ENCODE results near the gene PBX1. TPM values are rescaled to one million over a fixed set of nuclear protein-coding genes. Genes with fewer than 3 reads are reported as not detected.

Gene PBX1
- total RNA-seq, 2 donors from 2014 or later, result 59.9 to 79.2 TPM

DNA sequence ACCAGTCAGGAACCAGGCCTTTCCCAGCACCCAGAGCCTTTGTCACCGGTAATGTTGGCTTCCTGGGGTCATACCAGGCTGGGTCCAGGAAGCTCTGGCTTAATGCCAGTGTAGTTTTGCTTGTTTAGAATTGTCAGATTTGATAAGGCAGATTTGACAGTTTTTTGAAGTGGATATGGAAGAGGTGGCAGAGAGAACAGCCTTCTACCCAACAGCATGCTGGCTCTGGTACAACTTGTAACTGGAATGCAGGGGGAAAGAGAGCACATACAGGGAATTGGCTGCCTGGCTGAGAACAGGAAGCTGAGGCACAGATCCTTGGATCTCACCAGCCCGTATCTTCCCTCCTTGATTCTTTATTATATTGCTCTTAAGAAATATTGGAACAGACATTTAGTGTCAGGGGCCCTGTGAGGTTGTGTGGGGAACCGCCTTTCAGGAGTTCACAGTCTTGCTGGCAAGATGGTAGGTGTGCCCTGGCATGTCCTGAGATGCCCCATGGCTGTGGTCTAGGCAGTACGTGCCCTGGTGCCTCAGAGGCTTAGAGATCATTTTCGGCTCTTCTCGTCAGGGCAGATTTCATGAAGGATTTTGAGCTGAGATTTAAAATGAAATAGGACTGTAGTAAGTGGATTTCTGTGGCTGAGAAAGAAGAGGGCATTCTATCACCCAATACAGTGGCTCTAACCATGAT is 227.0 kb downstream of the PBX1 start:
- Mint-ChIP-seq H3K27ac (peak overlapping the region; percentile 33), H3K4me1 (peaks cover 51% of the 10 kb centered on the region), H3K27me3 (ENCODE audit: insufficient read depth) (no peaks in the 10 kb centered on the region), H3K4me3 (no peak overlapping the region), H3K9me3 (no peaks in the 10 kb centered on the region), H3K36me3 (ENCODE audit: low read depth) (no peaks in the 10 kb centered on the region)
- no peak overlapping the region for H3K4me3 ChIP-seq (ENCODE audit: low read length)
- peaks cover 3% of the 10 kb centered on the region for H3K4me1 ChIP-seq (ENCODE audit: control insufficient read depth, insufficient read depth, low read length)
- TF ChIP-seq, protein P1, sequence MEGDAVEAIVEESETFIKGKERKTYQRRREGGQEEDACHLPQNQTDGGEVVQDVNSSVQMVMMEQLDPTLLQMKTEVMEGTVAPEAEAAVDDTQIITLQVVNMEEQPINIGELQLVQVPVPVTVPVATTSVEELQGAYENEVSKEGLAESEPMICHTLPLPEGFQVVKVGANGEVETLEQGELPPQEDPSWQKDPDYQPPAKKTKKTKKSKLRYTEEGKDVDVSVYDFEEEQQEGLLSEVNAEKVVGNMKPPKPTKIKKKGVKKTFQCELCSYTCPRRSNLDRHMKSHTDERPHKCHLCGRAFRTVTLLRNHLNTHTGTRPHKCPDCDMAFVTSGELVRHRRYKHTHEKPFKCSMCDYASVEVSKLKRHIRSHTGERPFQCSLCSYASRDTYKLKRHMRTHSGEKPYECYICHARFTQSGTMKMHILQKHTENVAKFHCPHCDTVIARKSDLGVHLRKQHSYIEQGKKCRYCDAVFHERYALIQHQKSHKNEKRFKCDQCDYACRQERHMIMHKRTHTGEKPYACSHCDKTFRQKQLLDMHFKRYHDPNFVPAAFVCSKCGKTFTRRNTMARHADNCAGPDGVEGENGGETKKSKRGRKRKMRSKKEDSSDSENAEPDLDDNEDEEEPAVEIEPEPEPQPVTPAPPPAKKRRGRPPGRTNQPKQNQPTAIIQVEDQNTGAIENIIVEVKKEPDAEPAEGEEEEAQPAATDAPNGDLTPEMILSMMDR (conservative IDR thresholded peaks at IDR 0.05), result no peak
- no peak overlapping the region for H3K27ac ChIP-seq (ENCODE audit: low read depth, low read length)
- no peak for DNase-seq
- no peak overlapping the region for H3K9ac ChIP-seq (ENCODE audit: extremely low read depth, low read length, poor library complexity, severe bottlenecking)
- WGBS, 2 experiments (ENCODE audit: insufficient coverage in 1 of 2, insufficient read length in 1 of 2), result 85 to 92% methylated on average over 5 to 6 of the region's 6 CpGs
- H3K9me3 ChIP-seq (ENCODE audit: control insufficient read depth, low read length), result no peaks in the 10 kb centered on the region
- no peaks in the 10 kb centered on the region for H3K36me3 ChIP-seq (ENCODE audit: control insufficient read depth, insufficient read depth, low read length)
- no peaks in the 10 kb centered on the region for H3K27me3 ChIP-seq (ENCODE audit: control insufficient read depth, insufficient read depth, low read length, poor library complexity, severe bottlenecking)

DNA sequence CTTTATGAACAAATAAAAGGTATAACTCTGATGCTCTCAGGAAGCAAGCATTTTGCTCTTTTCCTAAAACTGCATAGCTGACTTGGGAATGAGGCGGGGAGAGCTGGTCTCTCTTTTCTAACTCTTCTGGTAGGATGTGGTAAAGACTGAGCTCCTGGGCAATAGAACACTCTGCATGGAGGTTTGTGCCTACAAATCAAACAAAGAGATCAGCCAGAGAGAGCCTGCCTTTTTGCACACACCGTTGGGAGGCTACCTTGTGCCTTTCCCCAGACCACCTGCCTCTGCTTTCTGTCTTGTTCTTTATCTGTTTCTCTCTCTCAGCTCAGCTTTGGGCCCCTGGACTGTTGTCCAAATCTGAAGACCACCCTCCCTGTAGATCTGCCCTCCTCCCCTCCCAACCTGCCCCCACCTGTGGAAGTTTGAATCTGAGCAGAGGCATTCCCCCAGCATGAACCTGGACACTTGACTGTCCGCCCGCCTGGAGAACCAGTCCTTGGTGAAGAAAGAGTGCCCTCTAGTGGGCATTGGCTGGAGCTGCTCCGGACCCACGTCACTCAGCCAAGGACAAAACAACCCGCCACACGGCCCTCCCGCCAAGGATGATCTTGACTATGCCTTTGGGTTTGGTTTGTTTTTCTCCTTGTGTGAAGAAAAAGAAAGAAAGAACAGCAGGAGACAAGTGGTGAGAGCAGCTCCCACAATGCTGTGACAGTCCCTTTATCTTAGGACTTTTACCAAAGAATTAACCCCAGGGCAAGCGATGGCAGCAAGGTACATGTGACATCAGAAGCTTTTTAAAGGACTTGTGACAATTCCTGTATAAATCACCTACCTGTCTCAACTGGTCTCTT is 228.2 kb downstream of the PBX1 start:
- WGBS, 2 experiments (ENCODE audit: insufficient coverage in 1 of 2, insufficient read length in 1 of 2), result 13 to 30% methylated on average over 7 to 10 of the region's 10 CpGs
- peak; percentile 98 for DNase-seq
- Histone ChIP-seq H3K4me1 (ENCODE audit: control insufficient read depth, insufficient read depth, low read length) (peaks cover 3% of the 10 kb centered on the region), H3K9ac (ENCODE audit: extremely low read depth, low read length, poor library complexity, severe bottlenecking) (no peak overlapping the region), H3K9me3 (ENCODE audit: control insufficient read depth, low read length) (no peaks in the 10 kb centered on the region), H3K36me3 (ENCODE audit: control insufficient read depth, insufficient read depth, low read length) (no peaks in the 10 kb centered on the region), H3K27ac (ENCODE audit: low read depth, low read length) (peak overlapping the region; percentile 30), H3K27me3 (ENCODE audit: control insufficient read depth, insufficient read depth, low read length, poor library complexity, severe bottlenecking) (no peaks in the 10 kb centered on the region), H3K4me3 (ENCODE audit: low read length) (peak overlapping the region; percentile 35)
- Mint-ChIP-seq H3K27ac (peak overlapping the region; percentile 88), H3K9me3 (no peaks in the 10 kb centered on the region), H3K27me3 (ENCODE audit: insufficient read depth) (no peaks in the 10 kb centered on the region), H3K36me3 (ENCODE audit: low read depth) (no peaks in the 10 kb centered on the region), H3K4me3 (peak overlapping the region; percentile 28), H3K4me1 (peaks cover 56% of the 10 kb centered on the region)
- TF ChIP-seq, protein P1 (conservative IDR thresholded peaks at IDR 0.05), result peak; percentile 95

DNA sequence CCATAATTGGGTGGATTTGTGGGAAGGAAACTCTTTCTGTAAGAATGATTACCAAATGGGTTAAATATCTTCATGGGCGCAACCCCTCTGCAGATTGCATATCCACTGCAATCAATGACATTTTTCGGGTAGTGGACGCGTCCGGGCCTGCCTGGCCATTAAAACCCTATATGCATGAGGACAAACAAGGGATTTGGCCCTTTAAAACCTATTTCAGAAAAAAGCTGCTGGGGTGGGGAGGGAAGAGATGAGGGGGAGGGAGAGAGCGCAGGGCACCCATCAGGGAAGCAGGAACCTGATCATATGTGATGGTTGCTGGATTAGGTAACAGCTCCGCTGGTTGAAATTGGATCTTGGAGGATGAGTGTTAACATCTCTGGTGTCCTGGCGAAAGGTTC is 228.8 kb downstream of the PBX1 start:
- no peaks in the 10 kb centered on the region for H3K9me3 Mint-ChIP-seq
- H3K27me3 Mint-ChIP-seq (ENCODE audit: insufficient read depth), result no peaks in the 10 kb centered on the region
- H3K4me3 ChIP-seq (ENCODE audit: low read length), result peak overlapping the region; percentile 35
- TF ChIP-seq, protein P1 (conservative IDR thresholded peaks at IDR 0.05), result no peak
- no peaks in the 10 kb centered on the region for H3K36me3 ChIP-seq (ENCODE audit: control insufficient read depth, insufficient read depth, low read length)
- H3K9me3 ChIP-seq (ENCODE audit: control insufficient read depth, low read length), result no peaks in the 10 kb centered on the region
- H3K27ac ChIP-seq (ENCODE audit: low read depth, low read length), result no peak overlapping the region
- H3K9ac ChIP-seq (ENCODE audit: extremely low read depth, low read length, poor library complexity, severe bottlenecking), result no peak overlapping the region
- H3K4me1 Mint-ChIP-seq, result peaks cover 56% of the 10 kb centered on the region
- peaks cover 3% of the 10 kb centered on the region for H3K4me1 ChIP-seq (ENCODE audit: control insufficient read depth, insufficient read depth, low read length)
- peak; percentile 63 for DNase-seq
- peaks cover 4% of the 10 kb centered on the region for H3K36me3 Mint-ChIP-seq (ENCODE audit: low read depth)
- peak overlapping the region; percentile 28 for H3K4me3 Mint-ChIP-seq
- no peaks in the 10 kb centered on the region for H3K27me3 ChIP-seq (ENCODE audit: control insufficient read depth, insufficient read depth, low read length, poor library complexity, severe bottlenecking)
- peak overlapping the region; percentile 88 for H3K27ac Mint-ChIP-seq
- WGBS, 2 experiments (ENCODE audit: insufficient coverage in 1 of 2, insufficient read length in 1 of 2), result 53 to 66% methylated on average over 4 to 8 of the region's 8 CpGs

Measured in endodermal cell (in vitro differentiated cells).